ENCODE results near the gene KCNJ10.

Gene KCNJ10

DNA sequence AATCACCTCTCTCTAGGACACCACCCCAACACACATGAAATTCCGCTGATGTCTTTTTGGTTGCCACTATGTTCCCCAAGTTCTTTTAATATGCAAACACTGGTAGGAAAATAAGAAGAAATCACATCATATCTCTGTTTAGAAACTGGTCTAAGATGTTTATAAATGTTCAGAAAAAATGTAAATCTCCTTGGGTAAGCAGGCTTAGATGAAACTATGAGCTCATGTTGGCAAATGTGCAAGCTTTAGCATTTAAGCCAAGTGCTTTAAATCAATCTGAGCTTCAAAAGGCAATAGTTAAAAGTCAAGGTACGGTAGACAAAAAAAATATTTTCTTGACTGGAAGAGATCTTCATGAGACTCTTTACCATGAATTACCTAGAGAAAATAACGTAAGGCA lies 90.7 kb downstream of the KCNJ10 start:
- Mint-ChIP-seq H3K9me3 (no peaks in the 10 kb centered on the region), H3K4me1 (ENCODE audit: low read depth) (no peaks in the 10 kb centered on the region), H3K4me3 (no peak overlapping the region), H3K27ac (no peak overlapping the region), H3K36me3 (ENCODE audit: low read depth) (no peaks in the 10 kb centered on the region), H3K27me3 (ENCODE audit: low read depth) (peaks cover 32% of the 10 kb centered on the region)

DNA sequence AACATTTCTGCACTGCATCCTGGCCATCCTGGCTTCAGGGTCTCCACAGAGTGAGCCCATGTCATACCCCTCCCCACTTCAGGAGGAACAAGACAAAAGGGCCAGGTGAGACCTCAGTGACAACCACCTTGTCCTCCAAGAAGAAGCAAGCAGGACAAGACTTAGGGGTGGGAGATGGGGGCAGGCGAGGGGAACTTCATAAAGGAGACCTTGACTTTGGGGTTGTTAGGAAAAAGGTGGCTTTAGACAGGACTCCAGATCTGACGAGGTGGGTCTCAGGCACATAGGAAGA lies 91.9 kb downstream of the KCNJ10 start:
- peaks cover 32% of the 10 kb centered on the region for H3K27me3 Mint-ChIP-seq (ENCODE audit: low read depth)
- H3K27ac Mint-ChIP-seq = no peak overlapping the region
- no peaks in the 10 kb centered on the region for H3K36me3 Mint-ChIP-seq (ENCODE audit: low read depth)
- no peak overlapping the region for H3K4me3 Mint-ChIP-seq
- H3K9me3 Mint-ChIP-seq = no peaks in the 10 kb centered on the region
- no peaks in the 10 kb centered on the region for H3K4me1 Mint-ChIP-seq (ENCODE audit: low read depth)

DNA sequence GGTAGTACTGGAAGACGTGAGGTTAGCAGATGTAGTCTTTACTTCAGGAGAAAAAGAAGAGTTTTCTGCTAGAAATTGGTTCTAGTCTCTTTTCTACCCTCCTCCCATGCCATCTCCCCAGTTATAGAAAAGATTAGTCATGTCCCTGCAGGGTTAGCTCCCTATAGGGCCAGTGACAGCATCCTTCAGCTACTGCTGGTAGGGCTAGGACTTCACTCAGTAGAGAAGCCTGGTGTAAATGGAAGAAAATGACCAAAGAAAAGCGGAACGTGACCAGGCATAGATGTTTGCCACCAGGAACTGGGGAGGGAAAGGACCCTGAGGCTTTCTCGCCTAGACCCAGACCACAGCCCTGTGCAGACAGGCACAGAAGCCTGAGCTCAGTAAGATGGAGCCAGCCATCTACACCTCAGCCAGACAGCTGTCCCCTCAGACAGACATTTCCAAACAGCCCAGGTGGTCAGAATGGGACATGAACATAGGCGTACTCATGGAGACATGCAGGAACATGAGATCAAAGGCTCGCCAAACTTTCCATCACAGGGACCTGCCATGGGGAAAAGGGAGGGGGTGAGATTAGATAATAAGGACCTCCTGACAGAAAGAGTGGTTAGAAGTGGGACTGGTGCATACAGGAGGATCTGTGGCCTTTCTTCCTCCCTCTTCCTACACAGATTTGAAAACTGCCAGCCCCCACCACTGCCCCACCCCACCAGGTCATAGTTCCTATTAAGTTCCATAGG lies 92.4 kb downstream of the KCNJ10 start:
- Mint-ChIP-seq H3K9me3 (no peaks in the 10 kb centered on the region), H3K27me3 (ENCODE audit: low read depth) (peaks cover 32% of the 10 kb centered on the region), H3K36me3 (ENCODE audit: low read depth) (no peaks in the 10 kb centered on the region), H3K4me1 (ENCODE audit: low read depth) (no peaks in the 10 kb centered on the region), H3K4me3 (no peak overlapping the region), H3K27ac (no peak overlapping the region)

DNA sequence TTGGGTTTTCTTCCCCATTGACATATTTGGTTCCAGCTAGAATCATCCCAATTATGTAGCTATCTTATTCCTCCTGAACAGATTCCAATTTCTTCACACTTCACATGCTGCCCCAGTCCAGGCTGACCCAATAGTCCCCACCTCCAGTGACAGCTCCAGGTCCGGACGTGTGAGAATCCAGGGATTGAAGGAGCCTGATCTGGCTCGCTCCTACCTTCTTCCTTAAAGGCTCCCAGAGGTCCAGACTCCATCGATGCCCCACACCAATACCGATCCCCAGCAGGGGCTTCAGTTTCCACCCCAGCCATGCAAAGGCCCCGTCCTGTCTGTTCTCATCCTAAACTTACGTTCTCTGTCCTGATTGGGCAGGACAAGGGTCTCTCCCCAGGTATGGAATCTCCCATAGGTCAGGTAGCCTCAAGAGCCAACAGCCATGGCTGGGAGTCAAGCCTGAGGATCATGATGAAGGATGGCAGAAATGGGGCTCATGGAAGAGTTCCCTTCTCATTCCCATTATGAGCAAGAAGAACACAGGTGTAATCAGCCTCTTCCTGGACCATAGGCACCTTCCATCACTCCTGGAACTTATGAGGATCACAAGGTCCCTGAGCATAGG lies 95.5 kb downstream of the KCNJ10 start:
- H3K4me3 Mint-ChIP-seq = no peak overlapping the region
- H3K27ac Mint-ChIP-seq = no peak overlapping the region
- no peaks in the 10 kb centered on the region for H3K4me1 Mint-ChIP-seq (ENCODE audit: low read depth)
- H3K36me3 Mint-ChIP-seq (ENCODE audit: low read depth) = no peaks in the 10 kb centered on the region
- no peaks in the 10 kb centered on the region for H3K9me3 Mint-ChIP-seq
- H3K27me3 Mint-ChIP-seq (ENCODE audit: low read depth) = peaks cover 19% of the 10 kb centered on the region

DNA sequence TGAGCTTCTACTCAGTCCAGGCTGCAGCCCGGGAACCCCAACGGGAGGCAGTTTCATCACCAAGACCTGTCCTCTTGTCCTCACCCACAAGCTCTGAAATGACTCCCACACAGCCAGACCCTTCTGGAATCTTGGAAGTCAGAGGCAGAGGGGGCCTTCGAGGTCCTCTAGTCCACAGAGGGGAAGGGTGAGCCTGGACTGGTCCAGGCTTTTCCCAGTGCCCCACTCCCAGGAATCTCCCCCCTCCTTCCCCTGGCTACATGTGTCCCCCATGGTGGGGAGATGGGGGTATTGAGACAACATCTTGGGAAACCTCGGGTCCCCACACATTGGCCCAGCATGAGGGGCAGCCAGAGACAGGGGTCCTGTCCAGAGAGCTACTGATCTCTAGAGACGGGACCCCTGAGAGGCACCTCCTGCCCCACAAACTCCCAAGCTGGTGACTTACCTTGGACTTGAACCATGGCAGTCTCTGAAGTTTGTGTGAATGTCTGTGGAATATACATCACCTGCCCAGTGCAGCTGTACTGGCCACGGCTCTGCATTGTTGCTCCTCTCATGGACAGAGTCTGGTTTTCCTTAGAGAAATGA lies 96.5 kb downstream of the KCNJ10 start:
- H3K27ac Mint-ChIP-seq = no peak overlapping the region
- no peaks in the 10 kb centered on the region for H3K9me3 Mint-ChIP-seq
- H3K4me1 Mint-ChIP-seq (ENCODE audit: low read depth) = no peaks in the 10 kb centered on the region
- no peak overlapping the region for H3K4me3 Mint-ChIP-seq
- H3K36me3 Mint-ChIP-seq (ENCODE audit: low read depth) = no peaks in the 10 kb centered on the region
- peaks cover 18% of the 10 kb centered on the region for H3K27me3 Mint-ChIP-seq (ENCODE audit: low read depth)

DNA sequence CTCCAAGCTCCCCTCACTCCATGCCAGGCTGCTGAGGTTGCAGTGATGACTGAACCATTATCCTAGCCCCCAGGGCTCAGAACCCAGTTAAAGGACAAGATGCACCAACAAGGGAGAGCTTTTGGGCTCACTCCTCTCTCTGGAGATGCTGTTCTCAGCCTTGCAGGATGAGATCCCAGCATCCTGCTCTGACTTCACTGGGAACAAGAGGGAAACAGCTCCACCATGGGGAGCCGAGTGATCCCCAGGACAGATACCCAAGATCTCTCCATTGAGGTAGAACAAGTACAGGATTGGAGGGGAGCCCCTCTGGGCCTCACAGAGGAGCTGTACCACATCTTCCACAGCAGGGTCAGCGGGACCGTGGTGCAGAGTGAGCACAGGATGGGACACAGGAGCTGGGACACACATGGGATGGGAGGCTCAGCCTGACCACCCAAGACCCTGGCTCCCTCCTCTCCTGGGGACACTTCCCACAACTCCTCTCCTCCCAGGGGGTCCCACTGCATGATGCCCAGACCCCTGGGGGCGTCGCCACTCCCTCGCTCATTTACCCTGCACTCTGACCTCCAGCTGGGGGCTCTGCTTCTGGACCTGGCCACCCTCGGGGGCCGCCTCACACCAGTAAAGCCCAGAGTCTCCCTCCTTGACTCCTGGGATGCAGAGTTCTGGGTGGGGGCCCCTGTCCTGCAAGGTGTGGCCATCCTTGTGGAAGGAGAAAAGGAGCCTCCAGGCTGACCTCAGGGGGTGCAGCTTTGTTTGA lies 97.3 kb downstream of the KCNJ10 start:
- no peaks in the 10 kb centered on the region for H3K4me1 Mint-ChIP-seq (ENCODE audit: low read depth)
- no peak overlapping the region for H3K4me3 Mint-ChIP-seq
- no peaks in the 10 kb centered on the region for H3K36me3 Mint-ChIP-seq (ENCODE audit: low read depth)
- no peaks in the 10 kb centered on the region for H3K9me3 Mint-ChIP-seq
- H3K27ac Mint-ChIP-seq = no peak overlapping the region
- H3K27me3 Mint-ChIP-seq (ENCODE audit: low read depth) = peaks cover 24% of the 10 kb centered on the region

DNA sequence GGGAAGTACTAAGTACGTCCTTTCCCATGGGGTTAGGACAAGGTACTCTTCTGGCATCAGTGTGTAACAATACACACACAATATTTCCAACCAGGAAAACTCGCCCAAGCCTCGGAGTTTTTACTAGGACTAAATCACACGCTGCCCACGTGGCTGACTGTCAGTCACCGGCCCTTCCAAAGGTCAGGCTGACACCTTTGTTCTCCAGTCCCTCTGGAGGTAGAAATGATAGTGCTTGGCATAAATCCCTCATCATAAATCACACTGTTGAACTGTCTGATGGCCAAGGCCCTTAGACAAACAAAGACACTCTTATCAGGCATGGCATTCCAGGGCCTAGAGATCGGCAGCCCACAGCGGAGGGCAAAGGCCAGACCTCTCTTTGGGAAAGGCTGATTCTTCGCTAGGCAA lies 99.0 kb downstream of the KCNJ10 start:
- H3K36me3 Mint-ChIP-seq (ENCODE audit: low read depth) = no peaks in the 10 kb centered on the region
- no peaks in the 10 kb centered on the region for H3K9me3 Mint-ChIP-seq
- no peaks in the 10 kb centered on the region for H3K4me1 Mint-ChIP-seq (ENCODE audit: low read depth)
- no peak overlapping the region for H3K4me3 Mint-ChIP-seq
- H3K27ac Mint-ChIP-seq = no peak overlapping the region
- peaks cover 24% of the 10 kb centered on the region for H3K27me3 Mint-ChIP-seq (ENCODE audit: low read depth)

DNA sequence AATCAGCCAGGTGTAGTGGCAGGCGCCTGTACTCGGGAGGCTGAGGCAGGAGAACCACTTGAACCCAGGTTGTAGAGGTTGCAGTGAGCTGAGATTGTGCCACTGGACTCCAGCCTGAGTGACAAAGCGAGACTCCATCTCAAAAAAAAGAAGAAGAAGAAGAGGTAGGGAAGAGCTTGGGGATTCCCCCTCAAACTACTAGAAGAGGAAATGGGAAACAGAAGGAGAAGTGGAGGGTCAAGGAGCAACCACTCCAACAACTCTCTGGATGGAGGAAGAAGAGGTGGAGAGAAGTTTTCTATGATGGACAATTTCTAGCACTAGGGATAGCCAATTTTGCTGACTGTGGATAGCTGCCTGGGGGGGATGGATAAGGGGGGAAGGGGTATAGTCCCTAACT lies 101.1 kb downstream of the KCNJ10 start:
- H3K27ac Mint-ChIP-seq = no peak overlapping the region

DNA sequence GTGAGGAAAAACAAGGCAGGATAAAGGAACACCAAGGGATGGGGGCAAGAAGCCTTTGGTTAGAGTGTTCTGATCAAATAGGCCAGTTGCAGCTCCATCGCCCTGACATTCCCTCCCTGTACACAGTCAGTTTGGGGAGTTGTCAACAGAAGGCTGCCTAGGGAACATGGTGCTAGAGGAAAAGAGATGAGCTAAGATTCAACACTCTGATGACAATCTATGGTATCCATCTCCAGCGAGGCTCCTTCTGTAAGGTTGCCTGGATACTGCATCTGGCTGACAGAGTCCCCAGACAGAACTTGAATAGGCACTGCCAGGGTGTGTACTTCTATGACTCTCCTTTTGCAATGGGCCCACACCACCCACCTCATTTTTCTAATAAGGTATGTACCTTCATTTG lies 104.7 kb downstream of the KCNJ10 start:
- no peak overlapping the region for H3K4me3 Mint-ChIP-seq
- peaks cover 42% of the 10 kb centered on the region for H3K27me3 Mint-ChIP-seq (ENCODE audit: low read depth)
- no peaks in the 10 kb centered on the region for H3K4me1 Mint-ChIP-seq (ENCODE audit: low read depth)
- no peak overlapping the region for H3K27ac Mint-ChIP-seq
- H3K36me3 Mint-ChIP-seq (ENCODE audit: low read depth) = no peaks in the 10 kb centered on the region
- H3K9me3 Mint-ChIP-seq = no peaks in the 10 kb centered on the region

More for the DNA sequence above, 101.1 kb downstream of the KCNJ10 start:
- Mint-ChIP-seq H3K9me3 (no peaks in the 10 kb centered on the region), H3K27me3 (ENCODE audit: low read depth) (peaks cover 37% of the 10 kb centered on the region), H3K4me1 (ENCODE audit: low read depth) (no peaks in the 10 kb centered on the region), H3K36me3 (ENCODE audit: low read depth) (no peaks in the 10 kb centered on the region), H3K4me3 (no peak overlapping the region)

DNA sequence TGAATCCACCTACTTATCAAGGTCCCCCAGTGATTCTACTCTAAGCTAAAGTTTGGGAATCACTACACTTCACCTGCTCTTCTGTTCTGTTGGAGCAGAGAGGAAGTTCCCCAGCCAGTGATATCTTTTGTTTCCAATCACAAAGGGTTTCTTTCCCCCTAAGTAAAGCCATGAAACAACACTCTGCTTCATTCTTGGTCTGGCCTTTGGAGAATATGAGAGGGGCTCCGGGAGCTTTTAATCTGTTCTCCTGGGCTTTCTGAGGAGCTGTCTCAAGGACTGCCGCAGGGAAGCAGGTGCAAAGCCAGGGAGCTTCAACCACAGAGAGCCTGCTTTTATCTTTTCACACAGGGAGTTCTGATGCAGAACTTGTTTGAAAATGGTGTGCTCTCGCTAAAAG lies 105.8 kb downstream of the KCNJ10 start:
- no peak overlapping the region for H3K27ac Mint-ChIP-seq
- H3K9me3 Mint-ChIP-seq = no peaks in the 10 kb centered on the region
- peaks cover 42% of the 10 kb centered on the region for H3K27me3 Mint-ChIP-seq (ENCODE audit: low read depth)
- no peak overlapping the region for H3K4me3 Mint-ChIP-seq
- H3K4me1 Mint-ChIP-seq (ENCODE audit: low read depth) = peaks cover 1% of the 10 kb centered on the region
- H3K36me3 Mint-ChIP-seq (ENCODE audit: low read depth) = no peaks in the 10 kb centered on the region

DNA sequence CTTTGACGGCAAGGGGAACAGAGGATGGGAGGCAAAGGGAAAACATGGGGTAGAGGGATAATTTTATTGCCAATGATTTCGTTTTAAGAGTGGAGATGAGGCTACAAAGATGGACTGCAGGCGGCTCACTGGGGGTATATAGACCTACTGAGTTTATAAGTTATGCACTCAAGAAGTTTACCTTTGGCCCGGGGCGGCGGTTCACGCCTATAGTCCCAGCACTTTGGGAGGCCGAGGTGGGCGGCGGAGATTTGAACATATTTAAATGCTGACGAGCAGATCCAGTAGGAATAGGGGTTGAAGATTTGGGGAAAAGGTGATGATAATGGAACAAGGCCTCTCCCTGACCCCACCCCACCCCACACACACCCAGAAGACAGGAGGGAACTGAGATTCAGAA lies 107.8 kb downstream of the KCNJ10 start:
- Mint-ChIP-seq H3K27ac (no peak overlapping the region), H3K27me3 (ENCODE audit: low read depth) (peaks cover 32% of the 10 kb centered on the region), H3K4me1 (ENCODE audit: low read depth) (peaks cover 3% of the 10 kb centered on the region), H3K9me3 (no peaks in the 10 kb centered on the region), H3K36me3 (ENCODE audit: low read depth) (no peaks in the 10 kb centered on the region), H3K4me3 (no peak overlapping the region)

DNA sequence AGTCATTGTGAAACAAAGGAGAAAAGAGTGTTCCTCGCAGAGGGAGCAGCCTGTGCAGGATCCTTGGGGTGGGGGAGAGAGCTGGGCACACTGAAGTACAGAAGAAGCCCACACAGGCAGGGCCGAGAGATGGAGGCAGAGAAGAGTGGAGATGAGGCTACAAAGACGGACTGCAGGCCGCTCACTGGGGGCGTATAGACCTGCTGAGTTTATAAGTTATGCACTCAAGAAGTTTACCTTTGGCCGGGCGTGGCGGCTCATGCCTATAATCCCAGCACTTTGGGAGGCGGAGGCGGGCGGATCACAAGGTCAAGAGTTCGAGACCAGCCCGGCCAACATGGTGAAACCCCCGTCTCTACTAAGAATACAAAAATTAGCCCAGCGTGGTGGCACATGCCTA lies 108.3 kb downstream of the KCNJ10 start:
- Mint-ChIP-seq H3K27me3 (ENCODE audit: low read depth) (peaks cover 26% of the 10 kb centered on the region), H3K27ac (no peak overlapping the region), H3K4me3 (no peak overlapping the region), H3K9me3 (no peaks in the 10 kb centered on the region), H3K36me3 (ENCODE audit: low read depth) (no peaks in the 10 kb centered on the region), H3K4me1 (ENCODE audit: low read depth) (peaks cover 3% of the 10 kb centered on the region)

DNA sequence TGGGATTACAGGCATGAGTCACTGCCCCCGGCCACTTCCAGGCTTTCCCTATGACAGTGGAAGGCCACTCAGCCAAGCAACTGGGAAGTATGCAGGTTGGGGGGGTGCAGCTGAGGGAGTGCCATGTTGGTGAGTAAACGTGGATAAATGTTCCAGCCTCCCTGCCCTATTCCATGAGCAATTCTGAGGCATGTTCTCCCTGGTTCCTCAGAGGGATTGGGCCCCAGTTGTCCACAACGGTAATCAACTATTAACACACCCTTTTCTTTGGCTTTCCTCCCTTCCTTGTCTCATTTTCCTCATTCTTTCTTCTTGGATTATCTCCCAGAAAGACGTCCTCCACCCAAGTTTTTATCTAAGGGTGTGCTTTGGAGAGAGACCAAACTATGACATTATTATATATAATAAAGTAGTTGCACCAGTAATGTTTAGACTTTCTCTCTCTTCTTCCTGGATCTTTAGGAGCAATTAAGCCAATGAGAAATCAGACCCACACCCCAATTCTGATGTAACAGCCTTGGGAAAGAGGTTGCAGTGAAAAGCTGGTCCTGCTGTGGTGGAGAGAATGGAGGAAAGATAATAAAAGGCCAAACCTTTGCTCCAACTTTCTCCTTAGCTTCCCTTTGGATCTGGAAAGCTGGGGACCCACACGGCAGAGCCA lies 109.1 kb downstream of the KCNJ10 start:
- no peaks in the 10 kb centered on the region for H3K9me3 Mint-ChIP-seq
- peaks cover 3% of the 10 kb centered on the region for H3K4me1 Mint-ChIP-seq (ENCODE audit: low read depth)
- H3K36me3 Mint-ChIP-seq (ENCODE audit: low read depth) = no peaks in the 10 kb centered on the region
- no peak overlapping the region for H3K4me3 Mint-ChIP-seq
- H3K27ac Mint-ChIP-seq = no peak overlapping the region
- H3K27me3 Mint-ChIP-seq (ENCODE audit: low read depth) = peaks cover 25% of the 10 kb centered on the region

DNA sequence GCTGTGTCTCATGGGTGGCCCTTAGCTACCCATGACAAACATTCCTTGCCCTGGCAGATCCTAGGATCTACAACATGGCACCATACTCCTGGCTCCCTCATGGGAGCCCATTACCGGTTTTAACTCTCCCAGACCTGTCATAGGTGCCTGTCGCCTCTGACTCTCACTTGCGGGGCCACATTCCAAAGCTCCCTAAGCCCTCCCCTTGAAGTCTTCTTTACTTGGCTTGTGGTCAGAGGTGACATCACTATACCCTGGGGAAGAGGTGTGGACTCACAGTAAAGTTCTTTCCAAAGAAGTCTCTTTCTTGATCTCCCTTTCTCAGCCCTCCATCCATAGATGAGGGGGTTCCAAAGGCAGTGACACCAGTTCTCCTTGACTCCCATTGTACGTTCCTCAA lies 110.5 kb downstream of the KCNJ10 start:
- Mint-ChIP-seq H3K9me3 (no peaks in the 10 kb centered on the region), H3K4me1 (ENCODE audit: low read depth) (peaks cover 3% of the 10 kb centered on the region), H3K4me3 (no peak overlapping the region), H3K27me3 (ENCODE audit: low read depth) (peaks cover 24% of the 10 kb centered on the region), H3K27ac (no peak overlapping the region), H3K36me3 (ENCODE audit: low read depth) (no peaks in the 10 kb centered on the region)

Data from T-helper 1 cell treated with Interleukin-12 subunit alpha and Interleukin-12 subunit beta and Interleukin-4 antibody, amounts not matched to agents 30 μg/mL and 1 μg/mL, for 36 hours (primary cell).